H4 (cell line): Measurements from ENCODE around the gene ARHGEF11. TPM values are rescaled to one million over a fixed set of nuclear protein-coding genes. Genes with fewer than 3 reads are reported as not detected.

Experiments
- DNase-seq: peaks from one replicate; pipeline ENCODE4 v3.0.0-alpha.2; 2015; ENCODE audit warnings: low spot score
- total RNA-seq: library from RNA; depleted of rRNA; stranded (reverse); fragments of >200 nt; shearing (Covaris generic); gene quantifications from 2 replicates; pipeline ENCODE4 v1.2.3, GENCODE V29; 2014; rRNA removed

ARHGEF11 gene
- total RNA-seq, 1 experiment from 2014 or later: 12.2 TPM

- no peak for DNase-seq
These were observed 149.6 kb downstream of the ARHGEF11 start for GRCh38 chr1:156895927-156896326.

GRCh38 chr1:156895455-156895812 is 150.1 kb downstream of the ARHGEF11 start:
- no peak for DNase-seq

DNA sequence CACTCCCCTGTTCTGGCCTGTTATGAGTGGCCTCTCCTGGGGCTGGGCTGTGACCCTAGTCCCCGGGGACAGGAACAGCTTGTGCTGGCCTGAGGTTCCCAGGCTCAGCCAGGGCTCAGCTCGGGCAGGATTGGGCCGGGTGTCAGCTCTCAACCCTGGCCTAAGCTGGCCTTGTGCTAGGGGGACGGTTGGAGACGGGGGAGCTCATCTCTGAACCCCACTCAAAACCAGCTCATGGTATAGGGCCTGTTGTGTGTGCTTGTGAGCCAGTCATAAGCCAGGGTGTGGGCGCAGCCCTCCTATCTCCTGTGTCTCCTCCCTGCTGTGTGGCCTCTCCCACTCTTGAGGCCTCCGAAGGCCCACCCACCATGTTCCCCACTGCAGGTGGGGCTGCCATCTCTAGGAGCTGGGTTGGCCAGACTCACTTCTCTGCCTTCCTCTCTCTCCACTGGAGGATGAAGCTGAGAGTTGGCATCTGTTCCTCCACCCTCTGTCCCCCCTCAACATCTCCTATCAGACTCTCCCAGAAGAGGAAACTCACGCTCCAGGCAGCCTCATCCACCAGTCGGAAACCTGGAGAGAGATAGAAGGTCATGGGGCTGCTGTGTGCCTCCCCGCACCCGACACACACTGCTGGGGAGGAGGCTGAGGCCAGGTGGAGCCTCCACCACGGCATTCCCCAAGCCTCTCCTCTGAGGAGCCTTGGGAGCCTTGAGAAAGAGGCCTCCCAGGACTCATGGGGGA is 150.7 kb downstream of the ARHGEF11 start:
- DNase-seq: no peak

GRCh38 chr1:156894001-156894400 is 151.5 kb downstream of the ARHGEF11 start:
- no peak for DNase-seq

DNA sequence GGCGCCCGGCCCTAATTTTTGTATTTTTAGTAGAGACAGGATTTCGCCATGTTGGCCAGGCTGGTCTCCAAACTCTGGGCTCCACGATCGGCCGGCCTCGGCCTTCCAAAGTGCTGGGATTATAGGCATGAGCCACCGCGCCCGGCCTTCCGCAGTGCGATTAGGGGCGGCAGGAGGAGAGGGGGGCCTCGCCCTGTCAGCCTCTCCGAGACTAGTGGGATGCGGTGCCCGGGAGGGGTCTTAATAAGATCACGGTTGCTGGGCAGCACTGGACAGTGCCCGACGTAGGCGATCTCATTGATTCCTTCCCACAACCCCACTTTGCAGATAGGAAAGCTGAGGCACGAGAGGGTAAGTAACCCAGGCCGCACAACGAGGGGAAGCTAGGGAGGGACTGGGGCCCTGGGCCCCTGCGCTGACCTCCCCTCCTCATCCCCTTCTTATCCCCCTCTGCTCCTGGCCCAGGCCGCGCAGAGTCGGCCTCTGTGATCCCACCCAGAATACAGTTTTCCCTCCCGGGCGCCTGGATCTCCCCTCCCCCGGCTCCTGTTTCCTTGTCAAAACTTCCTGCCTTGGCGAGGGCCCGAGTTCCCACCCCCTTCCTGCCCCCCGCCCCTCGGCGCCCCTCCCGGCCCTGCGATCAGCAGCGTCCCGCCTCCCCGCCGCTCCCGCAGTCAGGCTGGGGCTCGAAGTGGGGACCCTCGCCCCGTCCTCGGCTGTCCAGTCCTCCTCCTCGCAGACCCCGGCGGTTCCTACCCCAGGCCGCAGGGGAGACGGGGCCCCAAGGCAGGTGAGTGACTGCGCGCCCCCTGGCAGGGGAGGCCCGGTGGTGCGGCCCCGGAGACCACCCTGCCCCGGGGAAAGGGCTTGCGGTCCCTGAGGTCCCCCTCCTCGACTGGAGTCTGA is 152.2 kb downstream of the ARHGEF11 start, which contains the start of gene PEAR1:
Gene PEAR1, plus strand, starts transcription at position 671 of the 906 bp plus-strand sequence. CDS start 10,209 bp downstream, outside the sequence.
- no peak for DNase-seq

GRCh38 chr1:156892190-156893047 is 153.1 kb downstream of the ARHGEF11 start:
- peak; percentile 68 for DNase-seq

DNA sequence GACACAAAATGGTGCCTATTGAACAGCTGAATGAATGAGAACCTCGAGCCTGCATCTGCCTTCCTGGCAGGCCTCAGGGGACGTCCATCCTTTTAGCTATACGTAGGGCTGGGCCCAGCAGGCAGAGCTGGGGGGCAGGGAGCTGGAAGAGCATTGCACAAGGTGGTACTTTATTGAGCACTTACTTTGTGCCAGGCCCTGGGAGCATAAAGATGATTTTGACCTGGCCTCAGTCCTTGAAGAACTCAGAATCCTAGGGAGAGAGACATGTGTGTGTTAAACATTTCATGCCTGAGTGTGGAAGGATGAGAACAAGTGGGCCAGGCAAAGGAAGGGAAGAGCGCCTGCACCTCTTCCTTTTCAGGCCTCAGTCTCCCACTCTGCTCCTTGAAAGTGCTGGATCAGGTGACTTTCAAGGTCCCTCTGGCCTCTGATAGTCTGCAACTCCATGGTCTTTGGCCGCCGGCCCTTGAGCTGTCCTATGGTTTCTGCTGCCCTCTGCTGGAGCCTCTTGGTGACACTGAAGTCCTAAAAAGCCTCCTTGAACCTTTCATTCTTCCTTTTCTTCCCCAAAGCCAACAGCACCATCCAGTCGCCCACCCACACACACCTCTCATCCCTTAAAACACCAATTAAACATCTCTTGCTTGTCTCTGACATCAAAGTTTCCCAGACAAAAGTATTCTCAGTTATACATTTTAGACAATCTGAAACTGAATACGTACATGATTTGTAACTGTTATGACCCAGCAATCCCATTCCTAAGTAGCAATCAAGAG is 155.6 kb downstream of the ARHGEF11 start:
- DNase-seq: peak; percentile 68

DNA sequence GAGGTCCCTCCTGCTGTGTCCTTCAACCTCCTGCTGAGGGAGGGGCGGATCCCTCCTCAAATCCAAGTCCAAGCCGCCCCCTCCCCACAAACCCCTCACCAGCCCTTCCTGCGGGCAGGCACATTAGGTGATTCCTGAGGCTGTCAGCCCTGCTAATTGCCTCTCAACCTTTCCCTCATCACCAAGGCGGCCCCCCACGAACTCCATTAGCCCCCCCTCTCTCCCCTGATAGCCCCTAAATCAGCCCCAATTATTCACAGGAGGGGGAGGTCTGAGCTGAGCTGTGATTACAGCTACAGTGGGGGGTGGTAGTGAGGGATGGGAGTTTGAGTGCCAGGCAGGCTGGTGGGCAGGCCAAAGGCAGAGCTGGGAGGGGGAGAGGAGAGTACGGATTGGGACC is 157.8 kb downstream of the ARHGEF11 start:
- no peak for DNase-seq

DNA sequence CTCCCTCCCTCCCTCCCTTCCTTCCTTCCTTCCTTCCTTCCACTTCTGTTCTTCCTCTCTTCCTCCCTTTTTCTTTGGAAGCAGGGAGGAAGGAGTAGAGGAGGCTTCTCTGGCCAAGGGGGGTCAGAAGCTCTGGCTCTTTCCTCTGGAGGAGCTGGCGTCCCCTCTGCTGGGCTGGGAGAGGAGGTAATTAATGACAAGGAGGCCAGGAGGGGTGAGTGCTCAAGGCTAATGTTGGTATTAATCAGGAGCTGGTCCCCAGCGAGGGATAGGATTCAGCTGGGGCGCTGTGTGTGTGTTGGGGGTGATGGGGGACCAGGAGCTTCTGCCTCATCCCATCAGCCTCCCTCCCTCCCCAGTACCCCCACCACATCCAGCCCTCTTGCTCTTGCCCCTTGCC is 158.2 kb downstream of the ARHGEF11 start:
- no peak for DNase-seq

DNA sequence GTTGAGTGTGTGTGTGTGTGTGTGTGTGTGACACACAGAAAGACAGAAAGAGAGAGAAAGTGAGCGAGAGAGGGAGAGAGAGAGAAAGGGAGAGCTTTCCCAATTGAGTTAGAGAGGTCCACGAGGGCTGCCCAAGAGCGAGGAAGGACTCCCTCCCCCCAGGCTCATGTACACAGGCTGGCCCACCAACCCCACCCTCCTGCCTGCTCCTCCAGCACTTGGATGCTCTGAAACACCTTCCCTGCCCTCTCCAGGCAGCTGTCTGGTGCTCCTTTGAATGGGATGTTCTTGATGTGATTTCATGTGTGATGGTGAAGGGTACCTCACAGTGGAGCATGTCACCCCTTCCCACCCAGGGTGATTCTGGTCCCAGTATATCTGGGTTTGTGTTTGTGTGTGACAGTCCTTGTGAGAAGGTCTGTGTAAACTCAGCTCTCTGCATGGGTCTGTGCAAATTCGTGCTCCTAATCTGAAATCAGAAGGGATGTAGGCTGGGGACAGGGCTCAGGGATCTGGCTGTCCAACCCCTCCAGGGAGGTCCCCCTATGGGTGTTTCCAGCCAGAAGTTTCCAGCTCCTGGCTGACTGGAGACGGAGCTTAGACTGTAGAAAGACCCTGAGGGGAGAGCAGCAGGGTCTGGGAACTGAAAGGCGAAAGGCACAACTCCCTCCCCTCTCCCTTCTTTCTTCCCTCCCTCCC is 158.8 kb downstream of the ARHGEF11 start:
- no peak for DNase-seq

DNA sequence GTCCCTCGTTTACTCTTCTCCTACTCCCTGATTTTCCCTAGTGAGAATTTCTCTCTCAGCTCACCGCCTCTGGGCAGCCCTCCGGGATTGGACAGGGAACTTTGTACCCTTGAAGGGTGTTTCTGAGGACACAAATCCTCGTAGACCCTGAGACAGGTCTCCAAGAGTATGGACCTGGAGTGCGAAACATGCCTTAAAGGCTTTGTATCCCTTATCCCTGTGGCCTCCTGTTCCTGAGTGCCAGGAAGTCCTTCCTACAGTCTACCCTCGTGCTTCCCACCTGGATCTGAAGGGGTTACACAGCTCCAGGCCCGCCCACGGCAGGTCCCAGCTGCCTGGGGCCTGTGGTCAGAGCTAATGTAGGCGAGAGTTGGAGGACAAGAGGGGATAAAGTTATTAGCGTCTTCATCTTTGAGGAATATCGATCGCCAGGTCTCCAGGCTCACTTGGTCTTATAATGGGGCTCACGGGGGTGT is 159.6 kb downstream of the ARHGEF11 start:
- DNase-seq: no peak

DNA sequence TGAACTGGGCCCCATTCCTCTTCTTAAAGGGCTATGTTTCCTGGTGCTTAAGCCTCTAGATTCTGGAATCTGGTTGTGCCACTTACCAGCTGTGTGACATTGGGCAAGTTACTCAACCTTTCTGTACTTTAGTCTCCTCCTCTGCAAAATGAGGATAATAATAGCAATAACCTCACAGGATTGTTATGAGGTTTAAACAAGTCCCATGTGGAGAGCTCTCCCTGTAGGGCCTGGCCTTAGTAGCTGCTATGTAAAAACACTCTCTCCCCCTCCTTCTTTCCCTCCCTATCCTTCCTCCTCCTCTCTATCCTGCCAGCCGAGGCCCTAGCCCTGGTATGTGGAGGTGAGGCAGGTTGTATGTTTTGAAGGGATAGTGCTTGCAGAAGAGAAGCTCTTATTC is 160.2 kb downstream of the ARHGEF11 start:
- DNase-seq: no peak

Other genes starting within 250 kb of the ARHGEF11 start
- gene SH2D2A, start 228.9 kb downstream of the ARHGEF11 start, total RNA-seq: 2.5 TPM in 2 replicates
- not detected in 2 replicates for gene INSRR, start 186.6 kb downstream of the ARHGEF11 start, total RNA-seq
- 0.10 TPM in 1 of 2 replicates, not detected in the other for gene NTRK1, start 184.9 kb downstream of the ARHGEF11 start, total RNA-seq
- not detected in 2 replicates for gene PEAR1, start 152.0 kb downstream of the ARHGEF11 start, total RNA-seq
- not detected in 2 replicates for gene LRRC71, start 125.1 kb downstream of the ARHGEF11 start, total RNA-seq
- gene ETV3L, start 54.1 kb upstream of the ARHGEF11 start, total RNA-seq: not detected in 2 replicates
- 3.2 and 5.6 TPM in 2 replicates for gene ETV3, start 92.7 kb upstream of the ARHGEF11 start, total RNA-seq